ENCODE results near the gene TXNRD3.

- TF ChIP-seq, protein P1, sequence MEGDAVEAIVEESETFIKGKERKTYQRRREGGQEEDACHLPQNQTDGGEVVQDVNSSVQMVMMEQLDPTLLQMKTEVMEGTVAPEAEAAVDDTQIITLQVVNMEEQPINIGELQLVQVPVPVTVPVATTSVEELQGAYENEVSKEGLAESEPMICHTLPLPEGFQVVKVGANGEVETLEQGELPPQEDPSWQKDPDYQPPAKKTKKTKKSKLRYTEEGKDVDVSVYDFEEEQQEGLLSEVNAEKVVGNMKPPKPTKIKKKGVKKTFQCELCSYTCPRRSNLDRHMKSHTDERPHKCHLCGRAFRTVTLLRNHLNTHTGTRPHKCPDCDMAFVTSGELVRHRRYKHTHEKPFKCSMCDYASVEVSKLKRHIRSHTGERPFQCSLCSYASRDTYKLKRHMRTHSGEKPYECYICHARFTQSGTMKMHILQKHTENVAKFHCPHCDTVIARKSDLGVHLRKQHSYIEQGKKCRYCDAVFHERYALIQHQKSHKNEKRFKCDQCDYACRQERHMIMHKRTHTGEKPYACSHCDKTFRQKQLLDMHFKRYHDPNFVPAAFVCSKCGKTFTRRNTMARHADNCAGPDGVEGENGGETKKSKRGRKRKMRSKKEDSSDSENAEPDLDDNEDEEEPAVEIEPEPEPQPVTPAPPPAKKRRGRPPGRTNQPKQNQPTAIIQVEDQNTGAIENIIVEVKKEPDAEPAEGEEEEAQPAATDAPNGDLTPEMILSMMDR (IDR thresholded peaks at IDR 0.05): no peak
- TF ChIP-seq EP300 (IDR thresholded peaks at IDR 0.05) (no peak), POLR2AphosphoS5 (IDR thresholded peaks at IDR 0.05) (no peak)
These were observed 76.2 kb downstream of the TXNRD3 start for GRCh38 chr3:126578702-126579101.

Data from upper lobe of left lung (tissue), 4 donors.